K562 (cell line): ENCODE measurements around the gene SPRR2A. TPM values are rescaled to one million over a fixed set of nuclear protein-coding genes. Genes with fewer than 3 reads are reported as not detected.

Experiments used
- CBX5 ChIP-seq: IDR thresholded peaks from 2 replicates; pipeline ENCODE4 v1.6.1; 2014; ENCODE audit warnings: low read depth, borderline replicate concordance
- CTCFL ChIP-seq: IDR thresholded peaks from 2 replicates; pipeline ENCODE4 v1.6.1; 2011; ENCODE audit warnings: borderline replicate concordance, low read depth, mild to moderate bottlenecking, moderate library complexity, low read length; ENCODE audit not compliant: insufficient read depth, poor library complexity, severe bottlenecking
- CXXC5 ChIP-seq: fragments of 250-450 bp; sonication (Bioruptor Pico); IDR thresholded peaks from 2 replicates; pipeline ENCODE4 v1.8.0; 2022; ENCODE audit warnings: inconsistent platforms, mild to moderate bottlenecking, moderate library complexity
- DPF2 ChIP-seq: fragments of 450-650 bp; IDR thresholded peaks from 2 replicates; pipeline ENCODE4 v1.6.1; 2016
- ETV1 ChIP-seq: fragments of 450-650 bp; conservative IDR thresholded peaks from 2 replicates; pipeline ENCODE4 v1.6.1; 2016; ENCODE audit warnings: missing genetic modification characterization, control low read depth, low read depth, missing compliant biosample characterization
- FOXJ2 ChIP-seq: fragments of 200-800 bp; sonication (Bioruptor generic); IDR thresholded peaks from 2 replicates; pipeline ENCODE4 v1.6.1; 2016; ENCODE audit warnings: missing genetic modification characterization, missing compliant biosample characterization
- MCM5 ChIP-seq: fragments of 450-650 bp; IDR thresholded peaks from 2 replicates; pipeline ENCODE4 v1.6.1; 2016; ENCODE audit warnings: low read depth
- NFIX ChIP-seq: fragments of 250-450 bp; sonication (Bioruptor Pico); IDR thresholded peaks from 2 replicates; pipeline ENCODE4 v1.4.0; 2020; ENCODE audit warnings: low read depth, mild to moderate bottlenecking, moderate library complexity
- RCOR1 ChIP-seq, 2 experiments: IDR thresholded peaks; 2 replicates each; pipeline ENCODE4 v1.6.1; 2012; ENCODE audit warnings: low read depth in 2 of 2, low read length in 2 of 2, borderline replicate concordance in 1 of 2, improper control_type of control experiment in 1 of 2
- U2AF2 ChIP-seq: fragments of 200-400 bp; formaldehyde crosslinking; optimal IDR thresholded peaks from 2 replicates; pipeline ENCODE3; 2017; ENCODE audit warnings: low read depth, mild to moderate bottlenecking, low read length
- VEZF1 ChIP-seq: fragments of 200-800 bp; sonication (Bioruptor generic); IDR thresholded peaks from 2 replicates; pipeline ENCODE4 v1.6.1; 2017; ENCODE audit warnings: missing genetic modification characterization, missing compliant biosample characterization
- ZFP91 ChIP-seq: sonication (generic); formaldehyde crosslinking; IDR thresholded peaks from 2 replicates; pipeline ENCODE4 v1.8.0; 2022; ENCODE audit warnings: mild to moderate bottlenecking, missing genetic modification reagents
- ZNF282 ChIP-seq: sonication (generic); formaldehyde crosslinking; IDR thresholded peaks from 2 replicates; pipeline ENCODE4 v1.8.1; 2023; ENCODE audit warnings: missing genetic modification reagents
- polyA plus RNA-seq, 8 experiments: library from polyadenylated mRNA; depleted of rRNA in 4 of 8; stranded (reverse) in 5 of 8; unstranded in 3 of 8; fragments of >200 nt; fragmentation: Nextera tagmentation in 2 of 8; fragmentation: Illumina TruSeq in 1 of 8; extraction: Ambion mirVana in 2 of 8; extraction: Trizol in 1 of 8; gene quantifications; 2 replicates each; pipeline versions ENCODE4 v1.2.1 to v1.2.3, GENCODE V29; 2011 to 2014; ENCODE audit warnings: inconsistent platforms in 1 of 8, missing spikeins in 1 of 8
- total RNA-seq, 7 experiments: library from RNA; depleted of rRNA in 6 of 7; stranded (reverse); fragments of >200 nt in 6 of 7; fragmentation: Illumina TruSeq in 2 of 7; extraction: Trizol in 2 of 7; gene quantifications; 2 replicates each; pipeline versions ENCODE4 v1.2.1 to v1.2.3, GENCODE V29; 2011 to 2021; ENCODE audit warnings: low replicate concordance in 1 of 7
- TF ChIP-seq, protein P1 (sequence below): fragments of 200-800 bp; sonication (Bioruptor generic); IDR thresholded peaks from 2 replicates; pipeline ENCODE4 v1.6.1; 2016; ENCODE audit warnings: missing genetic modification characterization, missing compliant biosample characterization
- TF ChIP-seq, protein P2 (sequence below): sonication (generic); formaldehyde crosslinking; IDR thresholded peaks from 2 replicates; pipeline ENCODE4 v1.8.1; 2023; ENCODE audit warnings: mild to moderate bottlenecking, missing genetic modification reagents

SPRR2A gene
- total and polyA plus RNA-seq, 9 of the 15 experiments (the other 6 are each of a cell fraction or from before 2014, with no cell fraction given): 0.17 TPM; not detected in 8

DNA sequence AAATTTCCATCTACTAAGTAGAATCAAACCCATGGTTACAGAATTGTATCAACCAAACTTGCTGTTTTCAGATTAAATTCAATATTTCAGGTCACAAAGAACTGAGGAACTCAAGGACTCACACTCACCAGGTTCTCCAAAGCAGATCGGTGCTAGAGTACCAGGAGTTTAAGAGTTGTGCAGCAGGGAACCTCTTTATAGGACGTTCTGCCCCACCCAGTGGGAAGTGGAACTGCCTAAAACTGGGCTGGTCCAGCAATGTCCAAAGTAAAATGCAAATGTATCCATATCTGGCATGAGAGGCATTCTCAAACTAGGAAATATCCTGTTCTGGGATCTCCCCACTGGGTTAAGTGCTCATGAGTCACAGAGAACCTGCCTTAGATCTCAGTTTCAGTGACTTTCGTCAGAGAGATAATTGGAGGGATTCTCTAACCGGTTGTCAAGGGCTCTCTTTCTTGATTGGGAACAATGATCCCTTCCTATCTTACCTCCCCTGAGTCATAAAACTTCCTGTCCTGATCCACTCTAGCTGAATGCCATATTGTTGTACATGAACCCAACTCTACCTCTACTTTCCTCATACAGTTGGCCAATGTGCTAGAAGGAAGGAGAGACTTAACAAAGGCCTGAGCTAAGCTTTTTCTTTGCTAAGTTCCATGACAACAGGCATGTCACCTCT is 16.2 kb downstream of the SPRR2A start, which contains the start of gene SPRR2D (continued):
- TF ChIP-seq, protein P1, sequence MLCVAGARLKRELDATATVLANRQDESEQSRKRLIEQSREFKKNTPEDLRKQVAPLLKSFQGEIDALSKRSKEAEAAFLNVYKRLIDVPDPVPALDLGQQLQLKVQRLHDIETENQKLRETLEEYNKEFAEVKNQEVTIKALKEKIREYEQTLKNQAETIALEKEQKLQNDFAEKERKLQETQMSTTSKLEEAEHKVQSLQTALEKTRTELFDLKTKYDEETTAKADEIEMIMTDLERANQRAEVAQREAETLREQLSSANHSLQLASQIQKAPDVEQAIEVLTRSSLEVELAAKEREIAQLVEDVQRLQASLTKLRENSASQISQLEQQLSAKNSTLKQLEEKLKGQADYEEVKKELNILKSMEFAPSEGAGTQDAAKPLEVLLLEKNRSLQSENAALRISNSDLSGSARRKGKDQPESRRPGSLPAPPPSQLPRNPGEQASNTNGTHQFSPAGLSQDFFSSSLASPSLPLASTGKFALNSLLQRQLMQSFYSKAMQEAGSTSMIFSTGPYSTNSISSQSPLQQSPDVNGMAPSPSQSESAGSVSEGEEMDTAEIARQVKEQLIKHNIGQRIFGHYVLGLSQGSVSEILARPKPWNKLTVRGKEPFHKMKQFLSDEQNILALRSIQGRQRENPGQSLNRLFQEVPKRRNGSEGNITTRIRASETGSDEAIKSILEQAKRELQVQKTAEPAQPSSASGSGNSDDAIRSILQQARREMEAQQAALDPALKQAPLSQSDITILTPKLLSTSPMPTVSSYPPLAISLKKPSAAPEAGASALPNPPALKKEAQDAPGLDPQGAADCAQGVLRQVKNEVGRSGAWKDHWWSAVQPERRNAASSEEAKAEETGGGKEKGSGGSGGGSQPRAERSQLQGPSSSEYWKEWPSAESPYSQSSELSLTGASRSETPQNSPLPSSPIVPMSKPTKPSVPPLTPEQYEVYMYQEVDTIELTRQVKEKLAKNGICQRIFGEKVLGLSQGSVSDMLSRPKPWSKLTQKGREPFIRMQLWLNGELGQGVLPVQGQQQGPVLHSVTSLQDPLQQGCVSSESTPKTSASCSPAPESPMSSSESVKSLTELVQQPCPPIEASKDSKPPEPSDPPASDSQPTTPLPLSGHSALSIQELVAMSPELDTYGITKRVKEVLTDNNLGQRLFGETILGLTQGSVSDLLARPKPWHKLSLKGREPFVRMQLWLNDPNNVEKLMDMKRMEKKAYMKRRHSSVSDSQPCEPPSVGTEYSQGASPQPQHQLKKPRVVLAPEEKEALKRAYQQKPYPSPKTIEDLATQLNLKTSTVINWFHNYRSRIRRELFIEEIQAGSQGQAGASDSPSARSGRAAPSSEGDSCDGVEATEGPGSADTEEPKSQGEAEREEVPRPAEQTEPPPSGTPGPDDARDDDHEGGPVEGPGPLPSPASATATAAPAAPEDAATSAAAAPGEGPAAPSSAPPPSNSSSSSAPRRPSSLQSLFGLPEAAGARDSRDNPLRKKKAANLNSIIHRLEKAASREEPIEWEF (CRISPR knock-in tag): no peak
- TF ChIP-seq MCM5: no peak
- TF ChIP-seq CXXC5: no peak
- TF ChIP-seq RCOR1 (IDR thresholded peaks at IDR 0.05; ENCODE audit: borderline replicate concordance in 1 of 2, low read depth in 2 of 2, low read length in 2 of 2): peak in 1 of 2 experiments; percentile 15; a peak in 1 of 4 replicates
- TF ChIP-seq CTCFL: no peak
- TF ChIP-seq DPF2: no peak
- peak; percentile 34; the same call in 1 of the 2 replicates for TF ChIP-seq VEZF1 (CRISPR knock-in tag)
- TF ChIP-seq CBX5: no peak
- no peak for TF ChIP-seq FOXJ2
- 0 out of 2 replicates have a peak, but pooled peaks have one; percentile 6 for TF ChIP-seq ETV1 (tag)
- TF ChIP-seq NFIX (CRISPR knock-in tag): no peak
- no peak for TF ChIP-seq ZFP91 (CRISPR knock-in tag)
- TF ChIP-seq, protein P2, sequence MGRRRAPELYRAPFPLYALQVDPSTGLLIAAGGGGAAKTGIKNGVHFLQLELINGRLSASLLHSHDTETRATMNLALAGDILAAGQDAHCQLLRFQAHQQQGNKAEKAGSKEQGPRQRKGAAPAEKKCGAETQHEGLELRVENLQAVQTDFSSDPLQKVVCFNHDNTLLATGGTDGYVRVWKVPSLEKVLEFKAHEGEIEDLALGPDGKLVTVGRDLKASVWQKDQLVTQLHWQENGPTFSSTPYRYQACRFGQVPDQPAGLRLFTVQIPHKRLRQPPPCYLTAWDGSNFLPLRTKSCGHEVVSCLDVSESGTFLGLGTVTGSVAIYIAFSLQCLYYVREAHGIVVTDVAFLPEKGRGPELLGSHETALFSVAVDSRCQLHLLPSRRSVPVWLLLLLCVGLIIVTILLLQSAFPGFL (CRISPR knock-in tag): no peak
- no peak for TF ChIP-seq ZNF282
- TF ChIP-seq U2AF2: no peak
